K562 (cell line): Measurements from ENCODE around the gene ODC1.

Experiments used
- CTCF ChIP-seq, 3 experiments: IDR thresholded peaks in 2 of 3; conservative IDR thresholded peaks in 1 of 3; 2 replicates each; pipeline ENCODE4 v1.5.1; 2011 to 2012; ENCODE audit warnings: low read length in 3 of 3, mild to moderate bottlenecking in 3 of 3, control low read depth in 2 of 3, improper control_type of control experiment in 1 of 3, inconsistent platforms in 1 of 3, low read depth in 1 of 3, mixed read lengths in 1 of 3, moderate library complexity in 1 of 3; ENCODE audit not compliant: insufficient read depth in 2 of 3
- E2F4 ChIP-seq: sonication (generic); formaldehyde crosslinking; IDR thresholded peaks from 2 replicates; pipeline ENCODE4 v1.8.0; 2022; ENCODE audit warnings: mild to moderate bottlenecking, low read depth, missing genetic modification reagents
- HBP1 ChIP-seq: fragments of 450-650 bp; formaldehyde crosslinking; IDR thresholded peaks from 2 replicates; pipeline ENCODE4 v1.4.0; 2022; ENCODE audit warnings: missing genetic modification characterization
- NFATC3 ChIP-seq: fragments of 450-650 bp; IDR thresholded peaks from 2 replicates; pipeline ENCODE4 v1.6.1; 2017; ENCODE audit warnings: mild to moderate bottlenecking
- NFYB ChIP-seq: IDR thresholded peaks from 2 replicates; pipeline ENCODE4 v1.6.1; 2011; ENCODE audit warnings: mild to moderate bottlenecking, moderate library complexity; ENCODE audit not compliant: insufficient read length; ENCODE audit errors: extremely low read depth
- NR2C2 ChIP-seq, 2 experiments: fragments of 200-800 bp in 1 of 2; sonication (Bioruptor generic) in 1 of 2; sonication (generic) in 1 of 2; formaldehyde crosslinking in 1 of 2; IDR thresholded peaks; 2 replicates each; pipeline versions ENCODE4 v1.6.1 to v1.8.0; 2016 to 2022; ENCODE audit warnings: mild to moderate bottlenecking in 1 of 2, missing compliant biosample characterization in 1 of 2, missing genetic modification characterization in 1 of 2, missing genetic modification reagents in 1 of 2
- RAD21 ChIP-seq, 2 experiments: fragments of 250-450 bp in 1 of 2; fragments of 450-650 bp in 1 of 2; sonication (Bioruptor Pico) in 1 of 2; formaldehyde crosslinking in 1 of 2; IDR thresholded peaks in 1 of 2; conservative IDR thresholded peaks in 1 of 2; 2 replicates each; pipeline versions ENCODE4 v1.4.0 to v1.8.0; 2020 to 2022; ENCODE audit warnings: mild to moderate bottlenecking in 2 of 2, moderate library complexity in 1 of 2
- SMAD1 ChIP-seq: fragments of 150-350 bp; IDR thresholded peaks from 2 replicates; pipeline ENCODE4 v1.6.1; 2014; ENCODE audit warnings: low read length, low read depth; ENCODE audit not compliant: partially characterized antibody
- TCF7 ChIP-seq: sonication (generic); IDR thresholded peaks from 2 replicates; pipeline ENCODE4 v1.6.1; 2016; ENCODE audit warnings: antibody characterized with exemption, borderline replicate concordance
- U2AF2 ChIP-seq: fragments of 200-400 bp; formaldehyde crosslinking; optimal IDR thresholded peaks from 2 replicates; pipeline ENCODE3; 2017; ENCODE audit warnings: low read depth, mild to moderate bottlenecking, low read length
- ZNF354B ChIP-seq: fragments of 250-450 bp; sonication (Bioruptor Pico); IDR thresholded peaks from 2 replicates; pipeline ENCODE4 v1.4.0; 2020
- ZNF740 ChIP-seq, 3 experiments: fragments of 200-800 bp in 1 of 3; sonication (Bioruptor generic) in 1 of 3; sonication (generic) in 1 of 3; formaldehyde crosslinking in 1 of 3; IDR thresholded peaks; 2 replicates each; pipeline versions ENCODE4 v1.6.1 to v1.8.0; 2016 to 2022; ENCODE audit warnings: mild to moderate bottlenecking in 2 of 3, missing compliant biosample characterization in 2 of 3, missing genetic modification characterization in 2 of 3, missing genetic modification reagents in 1 of 3

- TF ChIP-seq NFATC3 (no peak), SMAD1 (no peak), CTCF (IDR thresholded peaks at IDR 0.05 in 2 of 3, conservative IDR thresholded peaks at IDR 0.05 in 1 of 3; ENCODE audit: insufficient read depth in 2 of 3, low read depth in 1 of 3, low read length in 3 of 3) (no peak), E2F4 (CRISPR knock-in tag) (no peak), ZNF740 (CRISPR knock-in tag; IDR thresholded peaks at IDR 0.05) (no peak), ZNF740 (tag; IDR thresholded peaks at IDR 0.05) (no peak), RAD21 (CRISPR knock-in tag; conservative IDR thresholded peaks at IDR 0.05 in 1 of 2, IDR thresholded peaks at IDR 0.05 in 1 of 2) (no peak), U2AF2 (no peak), NFYB (no peak), HBP1 (CRISPR knock-in tag) (no peak), NR2C2 (CRISPR knock-in tag; IDR thresholded peaks at IDR 0.05) (no peak), NR2C2 (tag; IDR thresholded peaks at IDR 0.05) (no peak), ZNF354B (no peak), TCF7 (no peak)
Measured at GRCh38 chr2:10425699-10426098, 22.4 kb downstream of the ODC1 start.
